BLaER1 (cell line): Measurements from ENCODE around the gene APC2.

Experiments used
- H3K27ac ChIP-seq: shearing (Covaris generic); formaldehyde crosslinking; 2 replicates; pipeline ENCODE4 v1.8.1; 2022
- H3K27me3 ChIP-seq: shearing (Covaris generic); formaldehyde crosslinking; 2 replicates; pipeline ENCODE4 v1.8.1; 2022
- H3K36me3 ChIP-seq: shearing (Covaris generic); formaldehyde crosslinking; 2 replicates; pipeline ENCODE4 v1.8.1; 2022
- H3K4me1 ChIP-seq: shearing (Covaris generic); formaldehyde crosslinking; 2 replicates; pipeline ENCODE4 v1.8.1; 2022
- H3K4me2 ChIP-seq: shearing (Covaris generic); formaldehyde crosslinking; 2 replicates; pipeline ENCODE4 v1.8.1; 2022
- H3K4me3 ChIP-seq: shearing (Covaris generic); formaldehyde crosslinking; 2 replicates; pipeline ENCODE4 v1.8.1; 2022
- H3K9ac ChIP-seq: shearing (Covaris generic); formaldehyde crosslinking; 2 replicates; pipeline ENCODE4 v1.8.1; 2022
- H3K9me3 ChIP-seq: shearing (Covaris generic); formaldehyde crosslinking; 2 replicates; pipeline ENCODE4 v1.8.1; 2022
- H4K20me1 ChIP-seq: shearing (Covaris generic); formaldehyde crosslinking; 2 replicates; pipeline ENCODE4 v1.8.1; 2022
- Cebpa-rat ChIP-seq: shearing (Covaris generic); IDR thresholded peaks from 2 replicates; pipeline ENCODE4 v1.8.1; 2022

Gene APC2

DNA sequence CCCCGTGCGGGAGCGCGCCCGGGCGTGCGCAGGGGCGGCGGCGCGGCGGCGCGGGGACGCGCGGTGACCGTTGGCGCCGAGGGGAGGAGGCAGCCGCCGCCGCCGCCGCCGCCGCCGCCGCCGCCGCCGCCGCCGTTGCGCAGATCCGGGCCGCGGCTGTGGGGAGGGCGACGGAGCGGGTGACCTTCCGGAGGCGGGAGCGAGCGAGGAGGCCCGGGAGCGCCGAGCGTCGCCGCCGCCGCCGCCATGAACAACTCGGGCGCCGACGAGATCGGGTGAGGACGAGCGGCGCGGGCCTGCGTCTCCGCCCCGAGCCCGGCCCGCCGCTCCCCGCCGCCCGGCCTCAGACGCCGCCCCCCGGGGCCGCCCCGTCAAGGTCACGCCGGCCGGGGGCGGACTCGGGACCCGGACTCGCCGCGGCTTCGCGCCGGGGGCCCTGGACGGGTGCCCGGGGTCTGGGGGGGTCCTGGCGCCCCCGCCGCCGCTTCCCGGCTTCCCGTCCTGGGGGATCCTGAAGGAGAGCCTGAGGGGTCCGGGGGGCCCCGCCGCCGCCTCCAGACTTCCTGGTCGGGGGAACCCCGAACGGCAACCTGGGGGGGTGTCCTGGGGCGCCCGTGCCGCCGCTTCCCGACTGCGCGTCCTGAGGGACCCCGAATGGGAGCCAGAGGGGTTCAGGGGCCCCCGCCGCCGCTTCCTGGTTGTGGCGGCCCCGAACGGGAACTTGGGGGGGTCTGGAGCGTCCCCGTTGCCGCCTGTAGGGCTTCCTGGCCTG, 42.2 kb upstream of the APC2 start, which contains the start of gene DAZAP1:
Gene DAZAP1 (plus strand): TSS at position 59 of the 772 bp plus-strand sequence. CDS start 188 bp downstream, at position 247.
- Histone ChIP-seq H3K4me2 (peak within 1 kb of the TSS; percentile 93), H3K27me3 (no peaks in the 10 kb centered on the region), H4K20me1 (peaks cover 44% of the 10 kb centered on the region), H3K9ac (peak within 1 kb of the TSS; percentile 100), H3K27ac (peak within 1 kb of the TSS; percentile 100), H3K4me3 (peak within 1 kb of the TSS; percentile 100), H3K4me1 (peaks cover 77% of the 10 kb centered on the region), H3K36me3 (peaks cover 38% of the 10 kb centered on the region), H3K9me3 (no peaks in the 10 kb centered on the region)
- no peak for TF ChIP-seq Cebpa-rat

DNA sequence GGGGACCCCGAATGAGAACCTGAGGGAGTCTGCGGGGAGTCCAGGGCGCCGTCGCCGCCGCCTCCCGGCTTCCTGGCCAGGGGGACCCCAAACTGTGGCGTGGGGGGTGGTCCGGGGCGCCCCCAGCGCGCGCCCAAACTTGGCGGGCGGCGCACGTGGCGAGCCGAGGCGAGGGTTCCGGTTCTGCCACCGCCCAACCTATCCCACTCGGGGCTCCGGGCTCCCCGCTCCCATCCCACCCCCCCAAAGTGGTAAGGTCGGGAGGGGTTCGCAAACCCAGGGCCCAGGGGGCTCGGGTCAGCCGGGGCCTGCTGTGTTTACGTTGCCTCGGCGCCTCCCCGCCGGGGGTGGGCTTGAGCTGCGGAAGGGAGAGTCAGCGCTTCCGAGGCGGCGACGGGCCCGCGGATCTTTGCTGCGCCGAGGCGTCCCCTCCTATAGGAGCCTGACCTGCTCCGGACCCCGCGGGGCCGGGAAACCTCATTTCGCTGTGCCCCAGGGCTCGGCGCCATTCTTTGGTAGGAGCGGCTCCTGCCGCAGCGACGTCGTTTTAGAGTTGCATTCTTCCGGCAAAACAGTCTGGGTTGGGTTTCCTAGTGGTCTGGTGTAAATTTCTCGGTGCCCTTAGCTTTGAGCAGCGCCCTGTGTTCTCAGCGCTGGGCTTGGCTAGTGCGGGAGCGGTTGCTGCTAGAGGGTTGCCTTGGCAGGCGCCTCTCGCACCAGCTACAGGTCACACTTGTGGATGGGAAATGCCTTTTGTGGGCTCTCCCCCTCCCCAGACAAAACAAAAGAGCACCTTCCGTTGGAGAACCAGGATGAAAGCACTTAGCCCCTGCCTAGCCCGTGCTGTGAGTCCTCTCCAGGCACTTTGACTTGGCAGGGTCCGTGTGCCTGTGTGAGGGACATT, 41.4 kb upstream of the APC2 start:
- peaks cover 46% of the 10 kb centered on the region for H3K36me3 ChIP-seq
- no peaks in the 10 kb centered on the region for H3K27me3 ChIP-seq

DNA sequence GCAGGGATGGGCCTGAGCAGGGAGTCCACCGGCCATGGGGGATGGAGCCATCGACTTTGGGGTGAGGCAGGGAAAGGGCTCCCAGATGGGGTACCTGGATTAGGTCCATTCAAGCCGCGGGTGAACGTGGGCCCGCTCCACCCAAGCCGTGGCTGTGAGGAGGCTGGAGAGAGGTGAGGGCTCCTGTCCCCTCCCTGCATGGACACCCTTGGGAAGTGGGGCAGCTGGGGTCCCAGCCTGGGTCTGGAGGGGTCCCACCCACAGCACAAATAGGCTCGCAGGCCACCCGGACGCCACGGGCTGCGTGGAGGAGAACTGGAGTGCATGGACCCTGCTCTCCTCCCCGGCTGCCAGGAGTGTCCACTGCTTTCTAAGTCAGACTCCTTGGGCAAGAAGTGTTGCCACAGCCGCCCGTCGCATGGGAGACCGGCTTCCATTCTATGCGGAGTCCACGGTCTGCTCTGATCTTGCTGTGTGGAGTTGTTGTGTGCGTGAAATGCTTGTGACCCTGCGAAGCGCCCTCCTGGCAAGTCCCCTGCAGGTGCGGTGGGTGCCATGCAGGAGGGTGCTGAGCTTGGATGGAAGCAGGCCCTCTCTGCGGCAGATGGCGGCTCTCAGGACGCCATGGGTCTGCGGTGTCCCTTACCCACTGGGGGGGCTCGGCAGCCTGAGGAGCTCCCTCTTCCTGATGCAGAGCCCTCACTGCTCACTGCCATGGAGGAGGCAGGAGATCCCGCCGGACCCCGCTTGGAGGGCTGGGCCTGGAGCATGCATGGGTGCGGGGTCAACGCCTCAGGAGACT, 40.5 kb upstream of the APC2 start:
- Histone ChIP-seq H3K36me3 (peaks cover 55% of the 10 kb centered on the region), H4K20me1 (peaks cover 61% of the 10 kb centered on the region), H3K4me3 (peak overlapping the region; percentile 100), H3K9me3 (no peaks in the 10 kb centered on the region), H3K9ac (peak overlapping the region; percentile 100), H3K27me3 (no peaks in the 10 kb centered on the region), H3K4me2 (peak overlapping the region; percentile 93), H3K27ac (peak overlapping the region; percentile 100), H3K4me1 (peaks cover 75% of the 10 kb centered on the region)
- no peak for TF ChIP-seq Cebpa-rat

More for the DNA sequence above, 41.4 kb upstream of the APC2 start:
- peak overlapping the region; percentile 100 for H3K9ac ChIP-seq
- H3K4me3 ChIP-seq, result peak overlapping the region; percentile 100
- no peak for TF ChIP-seq Cebpa-rat
- H3K4me1 ChIP-seq, result peaks cover 77% of the 10 kb centered on the region
- H4K20me1 ChIP-seq, result peaks cover 52% of the 10 kb centered on the region
- H3K27ac ChIP-seq, result peak overlapping the region; percentile 100
- H3K4me2 ChIP-seq, result peak overlapping the region; percentile 93
- H3K9me3 ChIP-seq, result no peaks in the 10 kb centered on the region

DNA sequence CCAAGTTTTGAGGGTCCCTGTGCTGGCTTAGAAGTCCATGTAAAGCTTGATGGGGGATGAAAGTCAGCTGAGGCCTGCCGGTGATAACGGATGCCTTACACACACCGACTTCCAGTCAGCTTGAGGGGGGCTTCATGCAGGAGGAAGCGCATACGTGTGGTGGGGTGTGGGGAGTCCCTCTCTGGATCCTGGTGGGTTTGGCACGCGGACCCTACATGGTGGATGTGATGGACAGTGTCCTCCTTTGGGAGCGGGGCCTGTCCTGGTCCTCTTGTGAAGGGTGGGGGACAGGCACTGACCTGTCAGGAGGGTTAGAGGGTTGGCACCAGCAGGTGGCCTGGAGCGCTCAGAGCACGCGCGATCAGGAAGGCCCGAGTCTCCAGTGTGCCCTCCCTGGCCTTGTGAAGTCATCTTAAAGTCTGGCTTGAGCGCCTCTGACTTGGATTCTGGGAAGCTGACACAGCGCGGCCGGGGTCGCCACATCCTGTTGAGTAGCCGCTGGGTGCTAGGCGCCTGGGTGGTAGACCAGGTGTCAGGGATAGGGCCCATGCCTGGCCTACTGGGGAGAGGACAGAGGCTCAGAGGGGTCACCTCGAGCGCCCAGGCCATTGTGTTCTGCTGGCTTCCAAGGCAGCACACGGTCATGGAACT, 39.7 kb upstream of the APC2 start:
- H3K4me2 ChIP-seq, result peak overlapping the region; percentile 93
- peaks cover 75% of the 10 kb centered on the region for H3K4me1 ChIP-seq
- no peak for TF ChIP-seq Cebpa-rat
- H4K20me1 ChIP-seq, result peaks cover 69% of the 10 kb centered on the region
- H3K9ac ChIP-seq, result peak overlapping the region; percentile 100
- no peaks in the 10 kb centered on the region for H3K27me3 ChIP-seq
- H3K27ac ChIP-seq, result peak overlapping the region; percentile 100; the same call in 1 of the 2 replicates
- H3K36me3 ChIP-seq, result peaks cover 63% of the 10 kb centered on the region
- peak overlapping the region; percentile 100; the same call in 1 of the 2 replicates for H3K4me3 ChIP-seq
- no peaks in the 10 kb centered on the region for H3K9me3 ChIP-seq

DNA sequence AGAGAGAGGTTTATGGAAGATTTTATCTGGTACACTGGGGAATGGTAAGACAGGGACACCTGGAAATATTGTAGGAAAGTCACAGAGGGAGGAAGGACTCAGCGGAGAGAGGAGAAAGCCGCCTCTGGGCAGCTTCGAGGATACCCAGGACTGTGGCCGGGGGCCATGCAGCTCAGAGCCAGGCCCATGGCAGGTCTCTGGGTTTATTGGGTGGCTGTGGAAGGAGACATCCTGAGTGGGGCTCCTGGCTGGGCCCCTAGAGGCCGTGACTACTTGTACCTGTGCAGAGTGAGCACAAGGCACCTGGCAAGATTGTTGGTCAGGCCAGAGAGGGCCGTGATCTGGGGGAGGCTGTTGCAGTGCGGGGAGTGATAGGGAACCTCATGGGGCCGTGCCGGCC, 39.1 kb upstream of the APC2 start:
- H3K9ac ChIP-seq, result peak overlapping the region; percentile 100; the same call in 1 of the 2 replicates

DNA sequence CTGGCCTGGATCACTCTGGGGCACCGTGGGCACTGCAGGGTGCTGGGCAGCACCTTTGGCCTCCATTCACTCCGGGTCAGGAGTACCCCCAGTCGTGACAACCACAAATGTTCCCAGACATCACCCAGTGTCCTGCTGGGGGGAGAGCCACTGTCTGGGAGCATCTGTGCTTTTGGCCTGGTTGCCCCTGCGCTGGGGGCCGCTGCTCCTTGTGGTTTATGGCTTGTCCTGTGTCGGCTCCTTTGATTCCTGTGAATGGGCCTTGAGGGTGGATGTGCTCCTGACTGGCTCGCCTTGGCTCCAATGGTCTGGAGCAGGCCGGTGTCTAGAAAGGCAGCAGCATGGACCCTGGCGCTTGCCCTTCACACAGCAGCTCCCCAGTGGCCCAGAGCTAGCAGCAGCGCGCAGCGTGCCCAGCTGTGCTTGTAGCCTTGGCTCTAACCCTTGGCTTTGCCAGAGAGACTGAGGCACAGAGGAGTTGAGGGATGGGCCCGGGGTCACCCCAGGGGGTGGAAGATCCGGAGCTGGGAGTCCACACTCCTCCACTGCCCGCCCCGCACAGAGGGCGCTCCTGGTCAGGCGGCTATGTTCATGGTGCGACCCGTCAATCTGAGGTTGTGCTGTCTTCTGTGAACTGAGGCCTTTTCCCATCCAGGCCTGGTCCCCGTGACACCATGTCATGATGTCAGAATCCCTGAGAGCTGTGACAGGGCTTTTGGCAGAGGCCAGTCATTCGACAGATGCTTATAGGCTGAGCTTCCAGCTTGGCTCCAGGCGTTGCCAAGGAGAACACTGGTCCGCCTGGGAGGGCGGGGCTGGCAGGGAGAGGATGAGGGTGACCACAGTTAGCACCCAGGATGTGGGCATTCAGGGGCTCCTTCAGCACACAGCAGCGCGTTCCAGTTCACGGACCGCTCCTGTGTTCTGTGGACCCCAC, 38.4 kb upstream of the APC2 start:
- Histone ChIP-seq H3K4me1 (peaks cover 75% of the 10 kb centered on the region), H3K9ac (peak overlapping the region; percentile 100; the same call in 1 of the 2 replicates), H3K9me3 (no peaks in the 10 kb centered on the region), H3K36me3 (peaks cover 75% of the 10 kb centered on the region), H4K20me1 (peaks cover 82% of the 10 kb centered on the region), H3K27ac (0 out of 2 replicates have a peak overlapping the region, but pooled peaks have one; percentile 100), H3K27me3 (no peaks in the 10 kb centered on the region), H3K4me3 (no peak overlapping the region), H3K4me2 (peak overlapping the region; percentile 93)
- no peak for TF ChIP-seq Cebpa-rat

More for the DNA sequence above, 39.1 kb upstream of the APC2 start:
- Histone ChIP-seq H3K9me3 (no peaks in the 10 kb centered on the region), H3K4me2 (peak overlapping the region; percentile 93), H3K4me3 (0 out of 2 replicates have a peak overlapping the region, but pooled peaks have one; percentile 15), H4K20me1 (peaks cover 75% of the 10 kb centered on the region), H3K27me3 (no peaks in the 10 kb centered on the region), H3K4me1 (peaks cover 75% of the 10 kb centered on the region), H3K36me3 (peaks cover 68% of the 10 kb centered on the region), H3K27ac (0 out of 2 replicates have a peak overlapping the region, but pooled peaks have one; percentile 100)
- no peak for TF ChIP-seq Cebpa-rat

DNA sequence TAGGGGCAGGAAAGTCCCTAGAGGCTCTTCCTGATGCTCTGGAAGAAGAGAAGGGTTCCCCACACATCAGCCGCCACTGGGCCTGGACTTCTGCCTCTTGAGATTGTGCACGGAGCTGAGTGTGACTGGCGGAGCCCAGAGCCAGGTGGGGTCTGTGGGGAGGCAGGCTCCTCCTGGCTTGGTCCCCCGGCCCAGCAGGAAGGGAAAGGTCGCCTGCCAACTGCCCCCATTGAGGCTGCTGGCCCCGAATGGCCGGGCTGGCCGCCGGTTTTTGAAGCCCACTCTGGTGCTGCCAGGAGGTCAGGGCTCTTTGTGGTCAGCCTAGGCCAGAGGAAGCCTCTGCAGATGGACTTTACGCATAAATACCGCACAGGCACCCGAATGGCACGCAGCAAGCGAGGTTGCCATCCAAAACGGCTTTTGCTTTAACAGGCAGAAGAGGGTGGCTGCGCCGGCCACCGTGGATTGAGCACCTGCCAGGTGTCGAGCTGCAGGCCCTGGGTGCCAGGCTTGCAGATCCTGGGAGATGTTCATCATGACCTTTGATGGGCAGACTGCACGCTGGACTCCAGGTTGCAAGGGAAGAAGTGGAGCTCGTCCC, 37.5 kb upstream of the APC2 start:
- H3K27ac ChIP-seq, result no peak overlapping the region
- no peak overlapping the region for H3K4me3 ChIP-seq
- peaks cover 74% of the 10 kb centered on the region for H3K4me1 ChIP-seq
- peak overlapping the region; percentile 53; the same call in 1 of the 2 replicates for H3K9ac ChIP-seq
- H3K9me3 ChIP-seq, result no peaks in the 10 kb centered on the region
- no peak for TF ChIP-seq Cebpa-rat
- H4K20me1 ChIP-seq, result peaks cover 91% of the 10 kb centered on the region
- no peaks in the 10 kb centered on the region for H3K27me3 ChIP-seq
- H3K36me3 ChIP-seq, result peaks cover 84% of the 10 kb centered on the region
- peak overlapping the region; percentile 93 for H3K4me2 ChIP-seq
